GM23338 (cell line): ENCODE data around the gene RIC3. TPM values are rescaled to one million over a fixed set of nuclear protein-coding genes. Genes with fewer than 3 reads are reported as not detected.

Experiments used
- ATAC-seq: fragments of 200-7000 bp; cut with Tn5 transposase; 3 replicates; pipeline ENCODE4 v1.9.1; 2020
- DNase-seq: peaks from one replicate; pipeline ENCODE4 v3.0.0-alpha.2; 2015; ENCODE audit warnings: low spot score
- H2AFZ ChIP-seq: fragments of 200-600 bp; sonication (generic); 2 replicates; pipeline ENCODE4 v1.8.0; 2016; ENCODE audit warnings: antibody characterized with exemption, mild to moderate bottlenecking, moderate library complexity
- H3F3A ChIP-seq: fragments of 200-600 bp; sonication (generic); replicated peaks from 2 replicates; pipeline ENCODE4 v1.8.0; 2017; ENCODE audit warnings: antibody characterized with exemption, mixed run types, low read depth
- H3K27ac ChIP-seq: fragments of 200-600 bp; sonication (generic); 2 replicates; pipeline ENCODE4 v1.6.1; 2016; ENCODE audit warnings: low read depth
- H3K27me3 ChIP-seq: fragments of 200-600 bp; sonication (generic); 2 replicates; pipeline ENCODE4 v1.8.0; 2016; ENCODE audit warnings: mild to moderate bottlenecking, mixed run types, moderate library complexity; ENCODE audit not compliant: insufficient read depth
- H3K36me3 ChIP-seq: fragments of 200-600 bp; sonication (generic); 2 replicates; pipeline ENCODE4 v1.8.0; 2016; ENCODE audit warnings: mild to moderate bottlenecking; ENCODE audit not compliant: insufficient read depth
- H3K4me1 ChIP-seq: fragments of 200-600 bp; sonication (generic); 2 replicates; pipeline ENCODE4 v1.8.0; 2016; ENCODE audit warnings: mild to moderate bottlenecking, moderate library complexity; ENCODE audit not compliant: insufficient read depth
- H3K4me2 ChIP-seq: fragments of 200-600 bp; sonication (generic); 2 replicates; pipeline ENCODE4 v1.7.1; 2017; ENCODE audit warnings: mixed run types
- H3K4me3 ChIP-seq: fragments of 200-600 bp; sonication (generic); 2 replicates; pipeline ENCODE4 v1.6.1; 2016; ENCODE audit warnings: mixed run types
- H3K79me2 ChIP-seq: fragments of 200-600 bp; sonication (generic); replicated peaks from 2 replicates; pipeline ENCODE4 v1.8.0; 2017; ENCODE audit warnings: mild to moderate bottlenecking; ENCODE audit not compliant: insufficient read depth
- H3K9me2 ChIP-seq: fragments of 200-600 bp; sonication (generic); 2 replicates; pipeline ENCODE4 v1.8.0; 2017; ENCODE audit not compliant: insufficient read depth
- H4K20me1 ChIP-seq: fragments of 200-600 bp; sonication (generic); replicated peaks from 2 replicates; pipeline ENCODE4 v1.8.0; 2017; ENCODE audit warnings: mild to moderate bottlenecking; ENCODE audit not compliant: insufficient read depth
- H3K27ac Mint-ChIP-seq: 2 replicates; pipeline ENCODE4 v1.8.0; 2020; ENCODE audit warnings: inconsistent platforms, mild to moderate bottlenecking, moderate library complexity, mixed read lengths
- H3K27me3 Mint-ChIP-seq: 3 replicates; pipeline ENCODE4 v1.8.0; 2022; ENCODE audit warnings: low read depth, mild to moderate bottlenecking, moderate library complexity, mixed read lengths, inconsistent platforms; ENCODE audit not compliant: insufficient read depth, poor library complexity
- H3K36me3 Mint-ChIP-seq: 3 replicates; pipeline ENCODE4 v1.8.0; 2021; ENCODE audit warnings: low read depth, mild to moderate bottlenecking, inconsistent platforms, moderate library complexity, mixed read lengths
- H3K4me1 Mint-ChIP-seq: 3 replicates; pipeline ENCODE4 v1.8.0; 2020; ENCODE audit warnings: mild to moderate bottlenecking, inconsistent platforms, mixed read lengths
- H3K4me3 Mint-ChIP-seq: 3 replicates; pipeline ENCODE4 v1.8.0; 2021; ENCODE audit warnings: moderate library complexity, mild to moderate bottlenecking, inconsistent platforms, mixed read lengths
- H3K9me3 Mint-ChIP-seq: 3 replicates; pipeline ENCODE4 v1.8.0; 2020; ENCODE audit warnings: moderate library complexity, mild to moderate bottlenecking, inconsistent platforms, mixed read lengths
- CREB1 ChIP-seq: fragments of 250-450 bp; sonication (Bioruptor Pico); IDR thresholded peaks from 2 replicates; pipeline ENCODE4 v1.5.0; 2020; ENCODE audit warnings: low read depth, mild to moderate bottlenecking, moderate library complexity
- ETS1 ChIP-seq: IDR thresholded peaks from 2 replicates; pipeline ENCODE4 v1.6.1; 2016; ENCODE audit warnings: antibody characterized with exemption
- EZH2 ChIP-seq: fragments of 200-600 bp; sonication (generic); IDR thresholded peaks from one replicate; pipeline ENCODE4 v1.8.0; 2017; ENCODE audit warnings: antibody characterized with exemption, mild to moderate bottlenecking, low read depth; ENCODE audit not compliant: unreplicated experiment
- JUNB ChIP-seq: IDR thresholded peaks from one replicate; pipeline ENCODE4 v1.6.1; 2016; ENCODE audit warnings: antibody characterized with exemption; ENCODE audit not compliant: unreplicated experiment
- NANOG ChIP-seq: IDR thresholded peaks from 2 replicates; pipeline ENCODE4 v1.6.1; 2016; ENCODE audit warnings: antibody characterized with exemption, borderline replicate concordance
- POLR2AphosphoS5 ChIP-seq: IDR thresholded peaks from 2 replicates; pipeline ENCODE4 v1.6.1; 2016; ENCODE audit warnings: antibody characterized with exemption, low read depth
- REST ChIP-seq: IDR thresholded peaks from one replicate; pipeline ENCODE4 v1.6.1; 2018; ENCODE audit warnings: antibody characterized with exemption; ENCODE audit not compliant: unreplicated experiment
- STAT1 ChIP-seq: IDR thresholded peaks from one replicate; pipeline ENCODE4 v1.6.1; 2016; ENCODE audit warnings: antibody characterized with exemption; ENCODE audit not compliant: unreplicated experiment
- ZNF114 ChIP-seq: fragments of 250-450 bp; sonication (Bioruptor Pico); IDR thresholded peaks from 2 replicates; pipeline ENCODE4 v1.5.0; 2020; ENCODE audit warnings: mild to moderate bottlenecking, moderate library complexity
- ZNF331 ChIP-seq: fragments of 250-450 bp; sonication (Bioruptor Pico); IDR thresholded peaks from 2 replicates; pipeline ENCODE4 v1.5.0; 2020; ENCODE audit warnings: low read depth, mild to moderate bottlenecking, moderate library complexity
- ZNF462 ChIP-seq: fragments of 250-450 bp; sonication (Bioruptor Pico); IDR thresholded peaks from 2 replicates; pipeline ENCODE4 v1.5.0; 2020; ENCODE audit warnings: mild to moderate bottlenecking, moderate library complexity
- polyA plus RNA-seq: library from polyadenylated mRNA; unstranded; fragments of >200 nt; fragmentation: Nextera tagmentation; extraction: Ambion mirVana; gene quantifications from 2 replicates; pipeline ENCODE4 v1.2.1, GENCODE V29; 2016
- total RNA-seq: library from RNA; depleted of rRNA; stranded (reverse); fragments of >200 nt; shearing (Covaris generic); gene quantifications from 2 replicates; pipeline ENCODE4 v1.2.3, GENCODE V29; 2014

Gene RIC3
- total and polyA plus RNA-seq, 2 experiments from 2014 or later: 17.8 to 21.3 TPM

- no peak for TF ChIP-seq ETS1
- TF ChIP-seq NANOG: no peak
- no peak for TF ChIP-seq JUNB
- no peak for TF ChIP-seq CREB1 (CRISPR knock-in tag)
- no peak for TF ChIP-seq ZNF331
These were observed 33.9 kb upstream of the RIC3 start (continued) for GRCh38 chr11:8202516-8203413.

- H3K4me2 ChIP-seq: no peak overlapping the region
- no peaks in the 10 kb centered on the region for H3K4me1 ChIP-seq
- no peak for DNase-seq
- Mint-ChIP-seq H3K36me3 (no peaks in the 10 kb centered on the region), H3K27me3 (peaks cover 8% of the 10 kb centered on the region), H3K4me1 (peaks cover 8% of the 10 kb centered on the region; the same call in 2 of the 3 replicates), H3K9me3 (no peaks in the 10 kb centered on the region), H3K27ac (no peak overlapping the region), H3K4me3 (no peak overlapping the region)
- no peak; the same call in 2 of the 3 replicates for ATAC-seq
- peaks cover 6% of the 10 kb centered on the region; the same call in 1 of the 2 replicates for H3K9me2 ChIP-seq
- no peaks in the 10 kb centered on the region for H3F3A ChIP-seq
- H3K36me3 ChIP-seq: no peaks in the 10 kb centered on the region
- H3K27me3 ChIP-seq: no peaks in the 10 kb centered on the region
- 0 out of 2 replicates have a peak overlapping the region, but pooled peaks have one; percentile 56 for H2AFZ ChIP-seq
- no peaks in the 10 kb centered on the region for H4K20me1 ChIP-seq
- H3K27ac ChIP-seq: no peak overlapping the region
- no peak overlapping the region for H3K4me3 ChIP-seq
- no peaks in the 10 kb centered on the region for H3K79me2 ChIP-seq
- TF ChIP-seq NANOG: no peak
- no peak for TF ChIP-seq CREB1 (CRISPR knock-in tag)
- no peak for TF ChIP-seq REST
- no peak for TF ChIP-seq JUNB
- TF ChIP-seq ZNF114 (CRISPR knock-in tag): no peak
- no peak for TF ChIP-seq POLR2AphosphoS5
- no peak for TF ChIP-seq STAT1
- no peak for TF ChIP-seq ZNF331
- TF ChIP-seq EZH2: no peak
- no peak for TF ChIP-seq ZNF462 (CRISPR knock-in tag)
These were observed 33.0 kb upstream of the RIC3 start for GRCh38 chr11:8201644-8202365.
